Activated B cell treated with CpG ODN at 0.5 μM for 24 hours (primary cell): ENCODE measurements around the gene SRPK3. TPM values are rescaled to one million over a fixed set of nuclear protein-coding genes. Genes with fewer than 3 reads are reported as not detected.

Source experiments
- ATAC-seq: fragments of 200-7000 bp; cut with Tn5 transposase; one replicate; pipeline ENCODE4 v1.10.0; 2021; ENCODE audit warnings: low read depth, mild to moderate bottlenecking, moderate library complexity
- CTCF ChIA-PET: fragments of 350-600 bp; sonication (Branson Sonifier 250); formaldehyde crosslinking; loops from one replicate; lab custom pipeline; 2021; ENCODE audit warnings: antibody characterized with exemption; lab: Charles Lee
- POLR2A ChIA-PET: fragments of 350-600 bp; sonication (Branson Sonifier 250); formaldehyde crosslinking; loops from one replicate; lab custom pipeline; 2021; ENCODE audit warnings: antibody characterized with exemption; lab: Charles Lee
- DNase-seq: peaks from one replicate; pipeline ENCODE4 v3.0.0; 2022
- H3K27ac Mint-ChIP-seq: one replicate; pipeline ENCODE4 v1.8.0; 2020; ENCODE audit warnings: mixed read lengths
- H3K27me3 Mint-ChIP-seq: one replicate; pipeline ENCODE4 v1.8.0; 2021; ENCODE audit warnings: mixed read lengths
- H3K36me3 Mint-ChIP-seq: one replicate; pipeline ENCODE4 v1.8.0; 2021; ENCODE audit warnings: low read depth, mixed read lengths
- H3K4me1 Mint-ChIP-seq: one replicate; pipeline ENCODE4 v1.8.0; 2021; ENCODE audit warnings: mixed read lengths
- H3K4me3 Mint-ChIP-seq: one replicate; pipeline ENCODE4 v1.8.0; 2020; ENCODE audit warnings: mild to moderate bottlenecking, mixed read lengths
- H3K9me3 Mint-ChIP-seq: one replicate; pipeline ENCODE4 v1.8.0; 2020; ENCODE audit warnings: mixed read lengths
- intact Hi-C: fragments of 100-400 bp; cut with micrococcal nuclease; formaldehyde crosslinking; loops from one replicate; pipeline ENCODE4 v1.15.1; 2024
- total RNA-seq: library from RNA; stranded (reverse); gene quantifications from 2 replicates; pipeline ENCODE4 v1.2.3, GENCODE V29; 2022
- TF ChIP-seq, protein P1 (sequence below): fragments of 200-600 bp; IDR thresholded peaks from one replicate; pipeline ENCODE4 v1.8.0; 2022; ENCODE audit warnings: antibody characterized with exemption, mild to moderate bottlenecking

Gene SRPK3
- total RNA-seq, 1 donor from 2014 or later, result not detected

DNA sequence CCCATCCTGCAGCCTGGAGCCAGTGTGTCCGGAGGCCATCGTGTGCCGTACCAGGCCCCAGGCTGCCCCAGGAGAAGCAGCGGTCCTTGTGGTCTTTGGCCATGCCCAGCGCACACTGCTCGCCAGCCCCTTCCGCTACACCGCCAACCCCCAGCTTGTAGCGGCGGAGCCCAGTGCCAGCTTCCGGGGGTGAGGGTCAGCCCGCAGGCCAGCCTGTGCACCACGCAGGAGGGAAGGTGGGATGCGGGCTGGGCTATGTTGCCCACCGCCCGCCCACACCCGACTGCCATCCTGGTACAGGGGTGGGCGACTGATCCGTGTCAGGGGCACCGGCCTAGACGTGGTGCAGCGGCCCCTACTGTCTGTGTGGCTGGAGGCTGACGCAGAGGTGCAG, 7.6 kb upstream of the SRPK3 start:
- H3K4me3 Mint-ChIP-seq, result no peak overlapping the region
- TF ChIP-seq, protein P1, sequence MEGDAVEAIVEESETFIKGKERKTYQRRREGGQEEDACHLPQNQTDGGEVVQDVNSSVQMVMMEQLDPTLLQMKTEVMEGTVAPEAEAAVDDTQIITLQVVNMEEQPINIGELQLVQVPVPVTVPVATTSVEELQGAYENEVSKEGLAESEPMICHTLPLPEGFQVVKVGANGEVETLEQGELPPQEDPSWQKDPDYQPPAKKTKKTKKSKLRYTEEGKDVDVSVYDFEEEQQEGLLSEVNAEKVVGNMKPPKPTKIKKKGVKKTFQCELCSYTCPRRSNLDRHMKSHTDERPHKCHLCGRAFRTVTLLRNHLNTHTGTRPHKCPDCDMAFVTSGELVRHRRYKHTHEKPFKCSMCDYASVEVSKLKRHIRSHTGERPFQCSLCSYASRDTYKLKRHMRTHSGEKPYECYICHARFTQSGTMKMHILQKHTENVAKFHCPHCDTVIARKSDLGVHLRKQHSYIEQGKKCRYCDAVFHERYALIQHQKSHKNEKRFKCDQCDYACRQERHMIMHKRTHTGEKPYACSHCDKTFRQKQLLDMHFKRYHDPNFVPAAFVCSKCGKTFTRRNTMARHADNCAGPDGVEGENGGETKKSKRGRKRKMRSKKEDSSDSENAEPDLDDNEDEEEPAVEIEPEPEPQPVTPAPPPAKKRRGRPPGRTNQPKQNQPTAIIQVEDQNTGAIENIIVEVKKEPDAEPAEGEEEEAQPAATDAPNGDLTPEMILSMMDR, result no peak
- no peak for ATAC-seq
- intact Hi-C loops, result no loop called here
- POLR2A ChIA-PET, result no interaction called here
- no peaks in the 10 kb centered on the region for H3K4me1 Mint-ChIP-seq
- no peaks in the 10 kb centered on the region for H3K27me3 Mint-ChIP-seq
- CTCF ChIA-PET, result no interaction called here
- no peak overlapping the region for H3K27ac Mint-ChIP-seq
- H3K36me3 Mint-ChIP-seq, result no peaks in the 10 kb centered on the region
- DNase-seq, result no peak
- no peaks in the 10 kb centered on the region for H3K9me3 Mint-ChIP-seq

DNA sequence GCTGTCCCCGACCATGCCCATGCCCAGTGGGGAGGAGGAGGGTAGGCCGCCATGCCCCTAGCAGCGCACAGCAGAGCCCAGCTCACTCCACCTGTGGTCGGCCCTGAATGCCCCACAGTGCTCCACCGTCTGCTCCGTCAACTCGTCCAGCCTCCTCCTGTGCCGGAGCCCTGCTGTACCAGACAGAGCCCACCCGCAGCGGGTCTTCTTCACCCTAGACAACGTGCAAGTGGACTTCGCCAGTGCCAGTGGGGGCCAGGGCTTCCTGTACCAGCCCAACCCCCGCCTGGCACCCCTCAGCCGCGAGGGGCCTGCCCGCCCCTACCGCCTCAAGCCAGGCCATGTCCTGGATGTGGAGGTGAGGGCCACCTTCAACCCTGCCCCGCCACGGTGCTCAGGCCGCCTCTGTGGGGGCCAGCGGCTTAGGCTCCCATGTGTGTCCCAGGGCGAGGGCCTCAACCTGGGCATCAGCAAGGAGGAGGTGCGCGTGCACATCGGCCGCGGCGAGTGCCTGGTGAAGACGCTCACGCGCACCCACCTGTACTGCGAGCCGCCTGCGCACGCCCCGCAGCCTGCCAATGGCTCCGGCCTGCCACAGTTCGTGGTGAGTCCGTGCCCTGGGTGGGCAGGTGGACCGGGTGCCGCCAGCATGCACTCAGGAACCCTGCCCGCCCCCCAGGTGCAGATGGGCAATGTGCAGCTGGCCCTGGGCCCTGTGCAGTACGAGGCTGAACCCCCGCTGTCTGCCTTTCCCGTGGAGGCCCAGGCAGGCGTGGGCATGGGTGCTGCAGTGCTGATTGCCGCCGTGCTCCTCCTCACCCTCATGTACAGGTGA, 6.9 kb upstream of the SRPK3 start:
- intact Hi-C loops, result no loop called here
- Mint-ChIP-seq H3K27me3 (no peaks in the 10 kb centered on the region), H3K9me3 (no peaks in the 10 kb centered on the region), H3K4me3 (no peak overlapping the region), H3K36me3 (no peaks in the 10 kb centered on the region), H3K4me1 (no peaks in the 10 kb centered on the region), H3K27ac (no peak overlapping the region)
- ChIA-PET POLR2A (no interaction called here), CTCF (no interaction called here)
- TF ChIP-seq, protein P1, result no peak
- ATAC-seq (no peak), DNase-seq (no peak)

DNA sequence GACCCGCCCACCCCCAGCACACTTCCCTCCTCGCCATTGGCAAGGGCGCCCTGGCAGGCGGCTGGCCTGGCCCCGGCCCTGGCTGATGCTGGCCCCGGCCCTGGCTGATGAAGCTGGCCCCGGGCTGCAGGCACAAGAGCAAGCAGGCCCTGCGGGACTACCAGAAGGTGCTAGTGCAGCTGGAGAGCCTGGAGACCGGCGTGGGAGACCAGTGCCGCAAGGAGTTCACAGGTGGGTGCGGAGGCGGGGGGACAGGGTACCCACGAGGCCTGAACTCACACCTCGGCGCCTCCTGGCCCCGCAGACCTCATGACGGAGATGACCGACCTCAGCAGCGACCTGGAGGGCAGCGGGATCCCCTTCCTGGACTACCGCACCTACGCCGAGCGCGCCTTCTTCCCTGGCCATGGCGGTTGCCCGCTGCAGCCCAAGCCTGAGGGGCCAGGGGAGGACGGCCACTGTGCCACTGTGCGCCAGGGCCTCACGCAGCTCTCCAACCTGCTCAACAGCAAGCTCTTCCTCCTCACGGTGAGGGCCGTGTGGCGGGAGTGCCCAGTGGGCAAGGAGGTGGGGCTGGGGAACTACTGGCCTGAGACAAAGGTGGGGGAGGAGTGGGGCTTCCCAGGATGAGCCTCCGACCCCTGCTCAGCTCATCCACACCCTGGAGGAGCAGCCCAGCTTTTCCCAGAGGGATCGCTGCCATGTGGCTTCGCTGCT, 6.1 kb upstream of the SRPK3 start:
- ChIA-PET CTCF (no interaction called here), POLR2A (no interaction called here)
- no peaks in the 10 kb centered on the region for H3K36me3 Mint-ChIP-seq
- peaks cover 2% of the 10 kb centered on the region for H3K27me3 Mint-ChIP-seq
- no peaks in the 10 kb centered on the region for H3K4me1 Mint-ChIP-seq
- TF ChIP-seq, protein P1, result no peak
- ATAC-seq, result no peak
- H3K4me3 Mint-ChIP-seq, result no peak overlapping the region
- no peak for DNase-seq
- intact Hi-C loops, result no loop called here
- H3K9me3 Mint-ChIP-seq, result no peaks in the 10 kb centered on the region
- H3K27ac Mint-ChIP-seq, result no peak overlapping the region

DNA sequence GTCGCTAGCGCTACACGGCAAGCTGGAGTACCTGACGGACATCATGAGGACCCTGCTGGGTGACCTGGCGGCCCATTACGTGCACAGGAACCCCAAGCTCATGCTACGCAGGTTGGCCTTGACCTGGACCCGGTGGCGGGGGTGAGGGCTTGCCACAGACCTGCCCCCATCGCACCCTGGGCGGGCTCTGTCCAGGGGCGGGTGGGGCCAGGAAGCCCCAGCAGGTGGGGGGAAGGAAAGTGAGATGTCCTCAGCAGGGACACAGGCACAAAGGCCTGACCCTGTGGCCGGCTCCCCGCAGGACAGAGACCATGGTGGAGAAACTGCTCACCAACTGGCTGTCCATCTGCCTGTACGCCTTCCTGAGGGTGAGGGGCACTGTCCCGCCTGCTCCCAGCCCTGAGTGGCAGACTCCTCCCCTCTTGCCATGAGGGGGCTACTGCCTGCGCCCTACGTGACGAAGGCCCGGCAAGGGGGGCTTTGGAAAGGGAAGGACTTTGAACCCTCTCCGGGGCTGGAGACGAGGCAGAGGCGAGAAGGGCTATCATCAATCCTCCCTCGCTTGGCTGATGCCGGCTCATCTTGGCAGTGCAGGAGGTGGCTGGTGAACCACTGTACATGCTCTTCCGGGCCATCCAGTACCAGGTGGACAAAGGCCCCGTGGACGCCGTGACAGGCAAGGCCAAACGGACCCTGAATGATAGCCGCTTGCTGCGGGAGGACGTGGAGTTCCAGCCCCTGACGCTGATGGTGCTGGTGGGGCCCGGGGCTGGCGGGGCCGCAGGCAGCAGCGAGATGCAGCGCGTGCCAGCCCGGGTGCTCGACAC, 5.3 kb upstream of the SRPK3 start:
- no peak for DNase-seq
- Mint-ChIP-seq H3K9me3 (no peaks in the 10 kb centered on the region), H3K4me1 (peaks cover 4% of the 10 kb centered on the region), H3K27ac (no peak overlapping the region), H3K27me3 (peaks cover 3% of the 10 kb centered on the region), H3K4me3 (no peak overlapping the region), H3K36me3 (no peaks in the 10 kb centered on the region)
- no peak for ATAC-seq
- ChIA-PET POLR2A (no interaction called here), CTCF (no interaction called here)
- intact Hi-C loops, result no loop called here
- TF ChIP-seq, protein P1, result no peak

DNA sequence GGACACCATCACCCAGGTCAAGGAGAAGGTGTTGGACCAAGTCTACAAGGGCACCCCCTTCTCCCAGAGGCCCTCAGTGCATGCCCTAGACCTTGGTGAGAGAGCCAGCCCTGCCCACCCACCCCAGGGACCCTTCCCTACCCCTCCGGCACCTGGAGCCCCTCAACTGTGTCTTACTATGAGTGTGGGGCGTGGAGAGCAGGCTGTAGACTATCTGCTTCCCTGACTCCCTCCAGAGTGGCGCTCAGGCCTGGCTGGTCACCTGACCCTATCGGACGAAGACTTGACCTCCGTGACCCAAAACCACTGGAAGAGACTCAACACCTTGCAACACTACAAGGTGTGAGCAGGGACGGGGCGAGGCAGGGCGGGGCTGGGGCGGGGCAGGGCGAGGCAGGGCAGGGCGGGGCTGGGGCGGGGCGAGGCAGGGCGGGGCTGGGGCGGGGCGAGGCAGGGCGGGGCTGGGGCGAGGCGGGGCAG, 4.7 kb upstream of the SRPK3 start:
- CTCF ChIA-PET, result no interaction called here
- POLR2A ChIA-PET, result no interaction called here
- peaks cover 3% of the 10 kb centered on the region for H3K27me3 Mint-ChIP-seq
- H3K4me1 Mint-ChIP-seq, result peaks cover 4% of the 10 kb centered on the region
- H3K27ac Mint-ChIP-seq, result no peak overlapping the region
- ATAC-seq, result no peak
- intact Hi-C loops, result no loop called here
- DNase-seq, result no peak
- H3K4me3 Mint-ChIP-seq, result no peak overlapping the region
- TF ChIP-seq, protein P1, result no peak
- no peaks in the 10 kb centered on the region for H3K9me3 Mint-ChIP-seq
- H3K36me3 Mint-ChIP-seq, result no peaks in the 10 kb centered on the region
